Measurements from ENCODE around the gene TRA2B. TPM values are rescaled to one million over a fixed set of nuclear protein-coding genes. Genes with fewer than 3 reads are reported as not detected.
"Not testable (repeated sequence)": the region's sequence is repeated elsewhere in the genome, so short reads cannot be mapped to it uniquely, and the experiment has no call there.

TRA2B gene
- total RNA-seq, 1 donor from 2014 or later, result 140 TPM

DNA sequence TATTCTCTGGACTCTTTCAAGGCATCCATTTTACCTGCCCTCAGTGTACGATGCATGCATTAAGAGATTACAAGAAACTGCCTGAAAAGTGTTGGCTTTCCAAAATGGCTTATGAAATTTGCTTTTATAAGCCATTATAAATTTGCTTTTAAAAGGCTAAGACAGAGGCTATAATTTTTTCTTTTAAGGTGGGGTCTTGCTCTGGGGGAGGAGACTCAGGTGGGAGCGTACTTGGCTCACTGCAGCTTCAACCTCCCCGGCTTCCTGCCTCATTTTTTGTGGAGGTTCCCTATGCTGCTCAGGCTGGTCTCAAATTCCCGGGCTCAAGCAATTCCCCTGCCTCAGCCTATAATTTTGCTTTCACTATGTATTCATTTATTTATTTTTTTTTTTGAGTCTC lies 17.6 kb downstream of the TRA2B start:
- no peak for TF ChIP-seq CTCF (conservative IDR thresholded peaks at IDR 0.05; ENCODE audit: low read depth, low read length)
- DNase-seq (ENCODE audit: low read depth), result no peak
- no peak overlapping the region for H3K4me3 ChIP-seq (ENCODE audit: low read depth, low read length)

DNA sequence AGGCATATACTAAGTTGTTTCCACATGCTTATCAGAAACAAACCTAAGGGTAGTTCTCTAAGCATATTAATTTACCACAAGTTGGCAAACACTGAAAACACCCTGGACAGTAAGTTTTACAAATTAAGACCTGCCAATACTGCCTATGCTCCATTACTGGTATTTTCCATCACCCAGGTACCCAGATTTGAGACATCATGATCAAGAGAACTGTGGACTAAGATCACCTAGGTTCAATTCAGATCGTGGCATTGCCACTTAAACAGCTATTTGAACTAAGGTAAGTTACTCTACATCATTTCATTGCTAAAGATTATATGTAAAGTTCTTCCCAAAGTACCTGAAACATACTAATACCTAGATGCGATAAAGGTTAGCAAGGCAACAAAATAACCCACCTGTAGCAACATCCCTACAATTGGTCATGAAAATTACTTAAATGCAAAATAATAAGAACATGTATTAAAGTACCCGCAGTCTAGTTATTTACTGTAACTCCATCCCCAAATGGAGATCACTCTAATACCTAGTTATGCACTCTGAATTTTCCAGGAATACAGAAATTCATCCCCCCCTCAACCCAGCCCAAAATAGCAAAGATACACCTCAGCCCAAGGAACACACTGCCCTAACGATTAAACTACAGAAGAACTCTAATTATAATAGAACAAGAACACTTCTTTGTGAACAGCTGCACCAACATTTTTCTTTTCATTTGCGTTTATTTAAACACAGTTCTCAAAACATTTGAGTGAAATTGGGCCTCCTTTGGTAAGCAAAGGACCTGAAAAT lies 21.6 kb downstream of the TRA2B start:
- no peak for DNase-seq (ENCODE audit: low read depth)
- no peak overlapping the region for H3K4me3 ChIP-seq (ENCODE audit: low read depth, low read length)
- TF ChIP-seq CTCF (conservative IDR thresholded peaks at IDR 0.05; ENCODE audit: low read depth, low read length), result no peak

DNA sequence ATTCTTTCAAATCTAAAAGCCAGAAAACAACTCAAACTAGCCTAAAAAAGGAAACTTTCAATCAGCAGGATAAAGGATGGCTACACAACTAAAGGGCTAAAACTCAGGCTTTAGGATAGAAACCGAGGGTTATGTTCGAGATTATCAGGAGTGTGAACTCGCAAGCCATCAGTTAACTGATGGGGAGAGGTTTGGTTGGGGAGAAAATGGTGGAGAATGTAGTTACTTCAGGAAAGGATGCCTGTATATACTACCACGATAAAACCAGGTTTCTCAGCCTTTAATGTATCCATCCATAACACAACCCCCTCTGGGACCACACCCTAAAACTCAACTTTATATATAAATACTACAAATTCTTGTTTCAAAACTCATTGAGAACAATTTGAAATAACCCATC lies 22.2 kb downstream of the TRA2B start:
- no peak for TF ChIP-seq CTCF (conservative IDR thresholded peaks at IDR 0.05; ENCODE audit: low read depth, low read length)
- DNase-seq (ENCODE audit: low read depth), result no peak

GRCh38 chr3:185914911-185915629 lies 22.7 kb downstream of the TRA2B start:
- no peak for TF ChIP-seq CTCF (conservative IDR thresholded peaks at IDR 0.05; ENCODE audit: low read depth, low read length)
- no peak for DNase-seq (ENCODE audit: low read depth)
- no peak overlapping the region for H3K4me3 ChIP-seq (ENCODE audit: low read depth, low read length)

More for the DNA sequence above, 22.2 kb downstream of the TRA2B start:
- no peak overlapping the region for H3K4me3 ChIP-seq (ENCODE audit: low read depth, low read length)

DNA sequence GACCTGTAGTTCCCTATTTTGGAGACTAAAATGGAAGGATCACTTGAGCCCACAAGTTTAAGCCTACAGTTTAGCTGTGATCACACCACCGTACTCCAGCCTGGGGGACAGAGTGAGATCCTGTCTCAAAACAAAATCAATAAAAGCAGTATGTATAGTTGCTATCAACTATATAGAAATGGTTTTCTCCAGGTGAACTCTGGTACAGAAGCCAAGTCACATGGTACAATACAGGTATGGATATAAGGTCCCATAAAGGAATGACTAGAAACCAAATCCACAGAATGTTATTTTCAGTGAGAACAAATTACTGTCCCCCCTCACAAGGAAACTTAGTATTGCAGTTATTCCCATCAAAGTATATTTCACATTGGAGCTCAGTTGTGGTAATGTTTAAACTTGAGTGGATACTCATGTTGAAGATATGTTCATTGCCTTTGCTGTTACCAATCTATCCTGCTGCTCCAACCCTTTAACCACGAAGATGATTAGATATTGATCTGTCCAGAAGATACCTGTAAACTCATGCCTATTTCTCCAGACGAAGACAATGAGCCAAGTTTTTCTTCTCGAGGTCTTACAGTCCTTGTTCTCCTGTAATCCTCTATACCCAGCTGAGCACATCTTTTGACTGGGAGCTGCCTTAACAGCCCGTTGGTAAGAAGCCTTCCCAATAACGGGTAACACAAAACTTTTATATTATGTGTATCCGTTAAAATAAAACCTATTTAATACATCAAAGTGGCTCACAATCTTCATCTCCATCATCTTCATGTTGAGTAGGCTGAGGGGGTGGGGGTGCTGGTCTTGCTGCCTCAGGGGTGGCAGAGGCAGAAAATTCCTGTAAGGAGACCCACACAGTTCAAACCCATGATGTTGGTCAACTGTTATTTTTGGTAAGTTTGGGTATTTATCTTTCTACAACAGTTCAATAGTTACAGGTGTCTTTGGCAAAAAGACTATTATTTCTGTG lies 24.6 kb downstream of the TRA2B start:
- no peak overlapping the region for H3K4me3 ChIP-seq (ENCODE audit: low read depth, low read length)
- no peak for DNase-seq (ENCODE audit: low read depth)
- TF ChIP-seq CTCF (conservative IDR thresholded peaks at IDR 0.05; ENCODE audit: low read depth, low read length), result no peak

- H3K4me3 ChIP-seq (ENCODE audit: low read depth, low read length), result no peak overlapping the region
- TF ChIP-seq CTCF (conservative IDR thresholded peaks at IDR 0.05; ENCODE audit: low read depth, low read length), result no peak
- no peak for DNase-seq (ENCODE audit: low read depth)
These were observed 25.3 kb downstream of the TRA2B start for GRCh38 chr3:185912512-185912911.

GRCh38 chr3:185911076-185911448 lies 26.8 kb downstream of the TRA2B start:
- H3K4me3 ChIP-seq (ENCODE audit: low read depth, low read length); DNase-seq (ENCODE audit: low read depth): not testable (repeated sequence)

GRCh38 chr3:185910322-185911075 lies 27.3 kb downstream of the TRA2B start:
- not testable (repeated sequence) for DNase-seq (ENCODE audit: low read depth); H3K4me3 ChIP-seq (ENCODE audit: low read depth, low read length)

- not testable (repeated sequence) for DNase-seq (ENCODE audit: low read depth)
These were observed 27.9 kb downstream of the TRA2B start for GRCh38 chr3:185909913-185910312.

More at GRCh38 chr3:185909913-185910312, 27.9 kb downstream of the TRA2B start:
- not testable (repeated sequence) for H3K4me3 ChIP-seq (ENCODE audit: low read depth, low read length)
